K562 (cell line): ENCODE results near the gene HIPK1. TPM values are rescaled to one million over a fixed set of nuclear protein-coding genes. Genes with fewer than 3 reads are reported as not detected.

Experiments used
- ARID4B ChIP-seq: sonication (generic); formaldehyde crosslinking; IDR thresholded peaks from 2 replicates; pipeline ENCODE4 v1.8.0; 2022; ENCODE audit warnings: mild to moderate bottlenecking, missing genetic modification reagents
- ATF2 ChIP-seq: sonication (generic); formaldehyde crosslinking; IDR thresholded peaks from 2 replicates; pipeline ENCODE4 v1.8.1; 2022; ENCODE audit warnings: missing genetic modification reagents
- CHD1 ChIP-seq: fragments of 200-600 bp; sonication (generic); IDR thresholded peaks from one replicate; pipeline ENCODE4 v1.6.1; 2012; ENCODE audit warnings: mild to moderate bottlenecking, moderate library complexity, low read length, inconsistent platforms
- CREBBP ChIP-seq: IDR thresholded peaks from one replicate; pipeline ENCODE4 v1.6.1; 2012; ENCODE audit warnings: low read depth, mild to moderate bottlenecking, control low read depth, inconsistent platforms, low read length
- DIDO1 ChIP-seq: fragments of 450-650 bp; IDR thresholded peaks from 2 replicates; pipeline ENCODE4 v1.6.1; 2016; ENCODE audit warnings: low read depth, missing biosample characterization, missing genetic modification characterization
- ZNF133 ChIP-seq: fragments of 250-450 bp; sonication (Bioruptor Pico); IDR thresholded peaks from 2 replicates; pipeline ENCODE4 v1.4.0; 2020; ENCODE audit warnings: mild to moderate bottlenecking
- ZNF444 ChIP-seq: fragments of 250-450 bp; sonication (Bioruptor Pico); IDR thresholded peaks from 2 replicates; pipeline ENCODE4 v1.4.0; 2020; ENCODE audit warnings: mild to moderate bottlenecking, moderate library complexity
- ZNF740 ChIP-seq, 3 experiments: fragments of 200-800 bp in 1 of 3; sonication (Bioruptor generic) in 1 of 3; sonication (generic) in 1 of 3; formaldehyde crosslinking in 1 of 3; IDR thresholded peaks; 2 replicates each; pipeline versions ENCODE4 v1.6.1 to v1.8.0; 2016 to 2022; ENCODE audit warnings: mild to moderate bottlenecking in 2 of 3, missing compliant biosample characterization in 2 of 3, missing genetic modification characterization in 2 of 3, missing genetic modification reagents in 1 of 3
- polyA plus RNA-seq, 8 experiments: library from polyadenylated mRNA; depleted of rRNA in 4 of 8; stranded (reverse) in 5 of 8; unstranded in 3 of 8; fragments of >200 nt; fragmentation: Nextera tagmentation in 2 of 8; fragmentation: Illumina TruSeq in 1 of 8; extraction: Ambion mirVana in 2 of 8; extraction: Trizol in 1 of 8; gene quantifications; 2 replicates each; pipeline versions ENCODE4 v1.2.1 to v1.2.3, GENCODE V29; 2011 to 2014; ENCODE audit warnings: inconsistent platforms in 1 of 8, missing spikeins in 1 of 8
- total RNA-seq, 7 experiments: library from RNA; depleted of rRNA in 6 of 7; stranded (reverse); fragments of >200 nt in 6 of 7; fragmentation: Illumina TruSeq in 2 of 7; extraction: Trizol in 2 of 7; gene quantifications; 2 replicates each; pipeline versions ENCODE4 v1.2.1 to v1.2.3, GENCODE V29; 2011 to 2021; ENCODE audit warnings: low replicate concordance in 1 of 7

The HIPK1 gene
- total and polyA plus RNA-seq, 9 of the 15 experiments (the other 6 are each of a cell fraction or from before 2014, with no cell fraction given), result 10.0 to 57.9 (median 29.6) TPM

- TF ChIP-seq ARID4B (CRISPR knock-in tag), result no peak
- no peak for TF ChIP-seq DIDO1 (tag)
- no peak for TF ChIP-seq CREBBP
- TF ChIP-seq CHD1, result no peak
- TF ChIP-seq ZNF740 (CRISPR knock-in tag; IDR thresholded peaks at IDR 0.05), result no peak
- TF ChIP-seq ZNF740 (tag; IDR thresholded peaks at IDR 0.05), result no peak
- TF ChIP-seq ATF2, result no peak
- no peak for TF ChIP-seq ZNF133 (CRISPR knock-in tag)
- TF ChIP-seq ZNF444 (CRISPR knock-in tag), result no peak
Measured at GRCh38 chr1:113977906-113978305, 48.8 kb downstream of the HIPK1 start (continued).
